K562 (cell line): ENCODE data around the gene LETM1. TPM values are rescaled to one million over a fixed set of nuclear protein-coding genes. Genes with fewer than 3 reads are reported as not detected.

Experiments
- GATAD2B ChIP-seq: fragments of 450-650 bp; IDR thresholded peaks from 2 replicates; pipeline ENCODE4 v1.6.1; 2017; ENCODE audit warnings: mild to moderate bottlenecking, borderline replicate concordance
- HDAC8 ChIP-seq: fragments of 450-650 bp; IDR thresholded peaks from 2 replicates; pipeline ENCODE4 v1.6.1; 2016; ENCODE audit warnings: mild to moderate bottlenecking, missing genetic modification characterization, moderate library complexity, missing compliant biosample characterization
- HEY1 ChIP-seq: fragments of 250-450 bp; sonication (Bioruptor Pico); IDR thresholded peaks from 2 replicates; pipeline ENCODE4 v1.5.0; 2020; ENCODE audit warnings: mild to moderate bottlenecking, moderate library complexity, borderline replicate concordance
- OTX1 ChIP-seq: fragments of 450-650 bp; formaldehyde crosslinking; IDR thresholded peaks from 2 replicates; pipeline ENCODE4 v1.4.0; 2022; ENCODE audit warnings: mild to moderate bottlenecking
- PBX2 ChIP-seq, 2 experiments: IDR thresholded peaks in 1 of 2; conservative IDR thresholded peaks in 1 of 2; 2 replicates each; pipeline ENCODE4 v1.6.1; 2016; ENCODE audit warnings: low read depth in 2 of 2, mild to moderate bottlenecking in 1 of 2, missing compliant biosample characterization in 1 of 2, missing genetic modification characterization in 1 of 2, moderate library complexity in 1 of 2
- RBM15 ChIP-seq: fragments of 200-400 bp; formaldehyde crosslinking; IDR thresholded peaks from 2 replicates; pipeline ENCODE4 v1.6.1; 2018; ENCODE audit warnings: mild to moderate bottlenecking, low read length, moderate library complexity; ENCODE audit not compliant: insufficient read depth
- RBM25 ChIP-seq: fragments of 200-400 bp; formaldehyde crosslinking; IDR thresholded peaks from 2 replicates; pipeline ENCODE4 v1.6.1; 2018; ENCODE audit warnings: low read length, low read depth, moderate library complexity; ENCODE audit not compliant: severe bottlenecking
- TCF15 ChIP-seq: fragments of 250-450 bp; sonication (Bioruptor Pico); IDR thresholded peaks from 2 replicates; pipeline ENCODE4 v1.8.0; 2022; ENCODE audit warnings: moderate library complexity, mild to moderate bottlenecking, inconsistent platforms
- THRA ChIP-seq: fragments of 450-650 bp; IDR thresholded peaks from 2 replicates; pipeline ENCODE4 v1.6.1; 2017; ENCODE audit warnings: mild to moderate bottlenecking, moderate library complexity
- ZNF253 ChIP-seq: fragments of 250-450 bp; sonication (Bioruptor Pico); conservative IDR thresholded peaks from 2 replicates; pipeline ENCODE4 v1.6.1; 2021; ENCODE audit warnings: mild to moderate bottlenecking
- polyA plus RNA-seq, 8 experiments: library from polyadenylated mRNA; depleted of rRNA in 4 of 8; stranded (reverse) in 5 of 8; unstranded in 3 of 8; fragments of >200 nt; fragmentation: Nextera tagmentation in 2 of 8; fragmentation: Illumina TruSeq in 1 of 8; extraction: Ambion mirVana in 2 of 8; extraction: Trizol in 1 of 8; gene quantifications; 2 replicates each; pipeline versions ENCODE4 v1.2.1 to v1.2.3, GENCODE V29; 2011 to 2014; ENCODE audit warnings: inconsistent platforms in 1 of 8, missing spikeins in 1 of 8
- total RNA-seq, 7 experiments: library from RNA; depleted of rRNA in 6 of 7; stranded (reverse); fragments of >200 nt in 6 of 7; fragmentation: Illumina TruSeq in 2 of 7; extraction: Trizol in 2 of 7; gene quantifications; 2 replicates each; pipeline versions ENCODE4 v1.2.1 to v1.2.3, GENCODE V29; 2011 to 2021; ENCODE audit warnings: low replicate concordance in 1 of 7
- TF ChIP-seq, protein P1 (sequence below), 3 experiments: fragments of 200-800 bp in 1 of 3; fragments of 250-450 bp in 1 of 3; fragments of 450-650 bp in 1 of 3; sonication (Bioruptor Pico) in 1 of 3; sonication (Bioruptor generic) in 1 of 3; formaldehyde crosslinking in 1 of 3; IDR thresholded peaks; 2 replicates each; pipeline versions ENCODE4 v1.6.1 to v1.8.0; 2016 to 2022; ENCODE audit warnings: mild to moderate bottlenecking in 2 of 3, missing genetic modification characterization in 2 of 3, missing compliant biosample characterization in 1 of 3, moderate library complexity in 1 of 3
- TF ChIP-seq, protein P2 (sequence below): IDR thresholded peaks from 3 replicates; pipeline ENCODE4 v1.6.1; 2011; ENCODE audit warnings: borderline replicate concordance, mild to moderate bottlenecking, moderate library complexity; ENCODE audit not compliant: insufficient read length; ENCODE audit errors: extremely low read depth

The LETM1 gene
- total and polyA plus RNA-seq, 9 of the 15 experiments (the other 6 are each of a cell fraction or from before 2014, with no cell fraction given): 3.9 to 109 (median 35.0) TPM

DNA sequence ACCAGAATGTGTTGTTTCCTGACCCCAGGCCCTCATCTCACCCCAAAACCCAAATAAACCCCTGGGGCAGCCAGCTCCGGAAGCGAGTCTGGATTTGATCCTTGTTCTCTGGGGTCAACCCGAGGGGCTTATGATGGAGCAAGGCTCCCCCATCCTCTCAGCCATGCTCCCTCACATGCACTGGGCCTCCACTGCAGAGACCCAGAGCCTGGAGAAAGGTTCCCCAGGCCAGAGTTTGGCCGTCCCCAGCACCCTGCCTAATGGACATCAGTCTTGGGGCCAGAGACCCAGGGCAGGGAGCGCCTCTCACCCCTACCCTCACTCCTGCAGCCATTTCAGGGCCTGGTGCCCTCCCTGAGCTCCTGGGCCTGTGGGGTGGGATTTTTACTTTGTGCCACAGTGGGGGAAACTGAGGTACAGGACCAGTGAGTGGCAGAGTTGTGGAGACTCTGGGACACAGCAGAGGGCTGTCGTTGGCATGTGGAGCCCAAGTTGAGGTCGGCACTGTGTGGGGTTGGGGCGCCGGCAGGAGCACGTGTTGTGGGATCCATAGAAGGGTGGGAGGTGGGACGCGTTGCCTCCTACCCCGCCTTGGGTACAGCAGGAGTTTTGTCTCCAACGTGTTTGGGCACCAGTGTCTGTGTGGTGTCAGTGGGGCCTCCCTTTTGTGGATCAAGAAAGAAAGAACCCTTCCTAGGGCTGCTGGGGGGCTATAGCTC lies 59.3 kb downstream of the LETM1 start (continued):
- TF ChIP-seq PBX2 (CRISPR knock-in tag; IDR thresholded peaks at IDR 0.05; ENCODE audit: low read depth) (no peak), PBX2 (tag; conservative IDR thresholded peaks at IDR 0.05; ENCODE audit: low read depth) (no peak), THRA (no peak), HEY1 (CRISPR knock-in tag) (no peak), RBM15 (no peak), OTX1 (CRISPR knock-in tag) (no peak), HDAC8 (tag) (no peak), GATAD2B (no peak), TCF15 (CRISPR knock-in tag) (no peak), ZNF253 (CRISPR knock-in tag) (no peak), RBM25 (no peak)
- TF ChIP-seq, protein P1, sequence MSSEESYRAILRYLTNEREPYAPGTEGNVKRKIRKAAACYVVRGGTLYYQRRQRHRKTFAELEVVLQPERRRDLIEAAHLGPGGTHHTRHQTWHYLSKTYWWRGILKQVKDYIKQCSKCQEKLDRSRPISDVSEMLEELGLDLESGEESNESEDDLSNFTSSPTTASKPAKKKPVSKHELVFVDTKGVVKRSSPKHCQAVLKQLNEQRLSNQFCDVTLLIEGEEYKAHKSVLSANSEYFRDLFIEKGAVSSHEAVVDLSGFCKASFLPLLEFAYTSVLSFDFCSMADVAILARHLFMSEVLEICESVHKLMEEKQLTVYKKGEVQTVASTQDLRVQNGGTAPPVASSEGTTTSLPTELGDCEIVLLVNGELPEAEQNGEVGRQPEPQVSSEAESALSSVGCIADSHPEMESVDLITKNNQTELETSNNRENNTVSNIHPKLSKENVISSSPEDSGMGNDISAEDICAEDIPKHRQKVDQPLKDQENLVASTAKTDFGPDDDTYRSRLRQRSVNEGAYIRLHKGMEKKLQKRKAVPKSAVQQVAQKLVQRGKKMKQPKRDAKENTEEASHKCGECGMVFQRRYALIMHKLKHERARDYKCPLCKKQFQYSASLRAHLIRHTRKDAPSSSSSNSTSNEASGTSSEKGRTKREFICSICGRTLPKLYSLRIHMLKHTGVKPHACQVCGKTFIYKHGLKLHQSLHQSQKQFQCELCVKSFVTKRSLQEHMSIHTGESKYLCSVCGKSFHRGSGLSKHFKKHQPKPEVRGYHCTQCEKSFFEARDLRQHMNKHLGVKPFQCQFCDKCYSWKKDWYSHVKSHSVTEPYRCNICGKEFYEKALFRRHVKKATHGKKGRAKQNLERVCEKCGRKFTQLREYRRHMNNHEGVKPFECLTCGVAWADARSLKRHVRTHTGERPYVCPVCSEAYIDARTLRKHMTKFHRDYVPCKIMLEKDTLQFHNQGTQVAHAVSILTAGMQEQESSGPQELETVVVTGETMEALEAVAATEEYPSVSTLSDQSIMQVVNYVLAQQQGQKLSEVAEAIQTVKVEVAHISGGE (CRISPR knock-in tag; IDR thresholded peaks at IDR 0.05): no peak
- TF ChIP-seq, protein P2, sequence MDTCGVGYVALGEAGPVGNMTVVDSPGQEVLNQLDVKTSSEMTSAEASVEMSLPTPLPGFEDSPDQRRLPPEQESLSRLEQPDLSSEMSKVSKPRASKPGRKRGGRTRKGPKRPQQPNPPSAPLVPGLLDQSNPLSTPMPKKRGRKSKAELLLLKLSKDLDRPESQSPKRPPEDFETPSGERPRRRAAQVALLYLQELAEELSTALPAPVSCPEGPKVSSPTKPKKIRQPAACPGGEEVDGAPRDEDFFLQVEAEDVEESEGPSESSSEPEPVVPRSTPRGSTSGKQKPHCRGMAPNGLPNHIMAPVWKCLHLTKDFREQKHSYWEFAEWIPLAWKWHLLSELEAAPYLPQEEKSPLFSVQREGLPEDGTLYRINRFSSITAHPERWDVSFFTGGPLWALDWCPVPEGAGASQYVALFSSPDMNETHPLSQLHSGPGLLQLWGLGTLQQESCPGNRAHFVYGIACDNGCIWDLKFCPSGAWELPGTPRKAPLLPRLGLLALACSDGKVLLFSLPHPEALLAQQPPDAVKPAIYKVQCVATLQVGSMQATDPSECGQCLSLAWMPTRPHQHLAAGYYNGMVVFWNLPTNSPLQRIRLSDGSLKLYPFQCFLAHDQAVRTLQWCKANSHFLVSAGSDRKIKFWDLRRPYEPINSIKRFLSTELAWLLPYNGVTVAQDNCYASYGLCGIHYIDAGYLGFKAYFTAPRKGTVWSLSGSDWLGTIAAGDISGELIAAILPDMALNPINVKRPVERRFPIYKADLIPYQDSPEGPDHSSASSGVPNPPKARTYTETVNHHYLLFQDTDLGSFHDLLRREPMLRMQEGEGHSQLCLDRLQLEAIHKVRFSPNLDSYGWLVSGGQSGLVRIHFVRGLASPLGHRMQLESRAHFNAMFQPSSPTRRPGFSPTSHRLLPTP: no peak
